Right cardiac atrium (tissue), 5 donors: ENCODE measurements around the gene AGBL1. TPM values are rescaled to one million over a fixed set of nuclear protein-coding genes. Genes with fewer than 3 reads are reported as not detected.
A peak's percentile ranks its signal among the peaks of the same experiment; 100 is the strongest.

Experiments used
- ATAC-seq, 2 donors: fragments of 200-7000 bp; cut with Tn5 transposase; one replicate each; pipeline versions ENCODE4 v1.8.0 to v1.9.1; 2020; ENCODE audit warnings: moderate library complexity in 2 of 2, mild to moderate bottlenecking in 1 of 2
- DNase-seq, 3 donors: peaks; one replicate each; pipeline ENCODE4 v3.0.0-alpha.2; 2020
- H3K27ac ChIP-seq: one replicate; pipeline ENCODE4 v1.5.1; 2013; ENCODE audit warnings: mild to moderate bottlenecking, low read length, control low read depth, moderate library complexity
- H3K27me3 ChIP-seq: one replicate; pipeline ENCODE4 v1.6.1; 2013; ENCODE audit not compliant: control insufficient read depth, insufficient read depth
- H3K4me1 ChIP-seq: one replicate; pipeline ENCODE4 v1.6.1; 2013; ENCODE audit warnings: low read length; ENCODE audit not compliant: control insufficient read depth, insufficient read depth
- H3K4me3 ChIP-seq: one replicate; pipeline ENCODE4 v1.5.1; 2013; ENCODE audit warnings: low read length, control low read depth
- H3K9me3 ChIP-seq: one replicate; pipeline ENCODE4 v1.6.1; 2013; ENCODE audit warnings: low read length; ENCODE audit not compliant: control insufficient read depth
- WGBS: extraction: QIAGEN DNeasy Blood & Tissue Kit; methylation state at CpG from one replicate; pipeline ENCODE4 v1.1.7; 2013; 5-methylcytosine and 5-hydroxymethylcytosine counted together
- intact Hi-C, 4 donors: fragments of 100-400 bp; cut with DNase I; formaldehyde crosslinking; loops; one replicate each; pipeline versions ENCODE4 v1.11.0 to v1.14.0; 2022 to 2023
- polyA plus RNA-seq: library from polyadenylated mRNA; stranded (reverse); fragments of 200-250 nt; gene quantifications from one replicate; pipeline ENCODE4 v1.2.3, GENCODE V29; 2013
- total RNA-seq, 4 donors: library from RNA; stranded (reverse); fragmentation: NEBNext Ultra II Directional; extraction: Animal tissue kit (Norgen Biotek cat#: 25700); gene quantifications; one replicate each; pipeline ENCODE4 v1.2.1, GENCODE V29; 2021
- donor health status: healthy with polysubstance abuse.
- donor health status: DM: no; HTN: yes; CAD: no.
- donor health status: DM: no; HTN: no; CAD: no.
- donor health status: DM: no; HTN: yes; CAD: no; lungs with severe emphysema.
- donor health status: DM: yes; HTN: yes; CAD: no.

The AGBL1 gene
- total and polyA plus RNA-seq, 5 donors = not detected

DNA sequence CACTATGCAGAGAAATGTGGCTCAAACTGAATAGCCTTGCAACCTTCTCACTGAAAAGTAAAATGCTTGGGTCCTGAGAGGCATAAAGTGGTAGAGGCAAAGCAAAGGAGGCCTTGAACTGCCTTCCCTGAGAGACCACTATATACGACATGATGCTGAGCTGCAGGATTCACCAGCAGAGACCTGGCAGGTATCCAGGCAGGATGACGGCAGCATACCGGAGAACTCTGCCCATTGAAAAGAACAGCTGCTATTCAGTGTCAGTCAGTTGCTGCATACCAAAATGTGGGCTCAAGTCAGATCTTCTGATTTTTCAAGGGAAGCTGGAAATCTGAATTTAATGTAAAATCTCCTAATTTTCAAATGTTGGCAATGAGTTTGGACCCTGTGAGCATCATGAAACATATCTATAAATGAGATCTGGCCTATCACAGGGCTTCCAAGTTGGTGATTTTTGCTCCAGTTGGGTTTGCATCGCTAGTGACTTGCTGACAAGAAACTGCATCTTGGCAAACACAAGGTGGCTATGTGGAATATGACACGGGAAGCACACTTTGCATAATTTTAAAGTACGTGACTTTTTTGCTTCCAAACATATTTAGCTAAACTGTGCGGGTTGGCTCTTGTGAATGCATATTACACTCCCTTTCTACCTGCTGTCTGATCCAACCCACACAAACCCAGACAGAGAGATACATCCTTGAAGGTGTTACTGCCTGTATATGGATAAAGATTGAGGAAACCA lies 529.0 kb downstream of the AGBL1 start:
- intact Hi-C loops = no loop called here
- no peak overlapping the region for H3K27ac ChIP-seq
- H3K4me1 ChIP-seq = no peaks in the 10 kb centered on the region
- 46% methylated on average over 7 of the region's 7 CpGs for WGBS
- no peak overlapping the region for H3K4me3 ChIP-seq
- peak; percentile 51 to 77 (median 64) for DNase-seq
- peaks cover 3% of the 10 kb centered on the region for H3K27me3 ChIP-seq
- peak in 1 of 2 donors; percentile 56 for ATAC-seq
- no peaks in the 10 kb centered on the region for H3K9me3 ChIP-seq

- Histone ChIP-seq H3K27ac (no peak overlapping the region), H3K4me3 (no peak overlapping the region), H3K9me3 (no peaks in the 10 kb centered on the region), H3K4me1 (no peaks in the 10 kb centered on the region), H3K27me3 (peaks cover 3% of the 10 kb centered on the region)
- DNase-seq = no peak
- ATAC-seq = no peak
- intact Hi-C loops = no loop called here
- WGBS = 84% methylated on average over 3 of the region's 3 CpGs
Measured at GRCh38 chr15:86609275-86609674, 529.6 kb downstream of the AGBL1 start.

GRCh38 chr15:86610038-86610437 lies 530.4 kb downstream of the AGBL1 start:
- intact Hi-C loops = no loop called here
- 73% methylated on average over 2 of the region's 2 CpGs for WGBS
- ATAC-seq = no peak

GRCh38 chr15:86611417-86612040 lies 531.9 kb downstream of the AGBL1 start:
- intact Hi-C loops = no loop called here

More at GRCh38 chr15:86610038-86610437, 530.4 kb downstream of the AGBL1 start:
- Histone ChIP-seq H3K27me3 (peaks cover 3% of the 10 kb centered on the region), H3K4me1 (no peaks in the 10 kb centered on the region), H3K27ac (no peak overlapping the region), H3K4me3 (no peak overlapping the region), H3K9me3 (no peaks in the 10 kb centered on the region)
- DNase-seq = no peak

GRCh38 chr15:86615411-86615810 lies 535.7 kb downstream of the AGBL1 start:
- WGBS = 83% methylated on average over 3 of the region's 3 CpGs

More at GRCh38 chr15:86611417-86612040, 531.9 kb downstream of the AGBL1 start:
- no peak for ATAC-seq
- no peak overlapping the region for H3K27ac ChIP-seq
- H3K9me3 ChIP-seq = no peaks in the 10 kb centered on the region
- no peaks in the 10 kb centered on the region for H3K4me1 ChIP-seq
- DNase-seq = no peak
- H3K27me3 ChIP-seq = no peaks in the 10 kb centered on the region
- WGBS = 47% methylated on average over 2 of the region's 2 CpGs
- H3K4me3 ChIP-seq = no peak overlapping the region

DNA sequence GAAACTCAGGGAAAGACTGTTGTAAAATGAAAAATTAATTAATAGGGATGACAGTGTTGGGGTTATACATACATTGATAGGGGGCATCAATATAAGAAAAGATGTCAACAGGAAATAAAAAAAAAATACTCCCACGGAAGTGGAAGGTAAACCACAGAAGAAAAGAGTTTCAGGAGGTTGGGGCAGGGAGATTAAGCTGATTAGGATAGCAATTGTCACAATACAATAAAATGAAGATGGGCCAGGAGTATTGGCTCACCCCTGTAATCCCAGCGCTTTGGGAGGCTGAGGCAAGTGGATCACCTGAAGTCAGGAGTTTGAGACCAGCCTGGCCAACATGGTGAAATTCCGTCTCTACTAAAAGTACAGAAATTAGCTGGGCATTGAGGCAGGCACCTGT lies 536.1 kb downstream of the AGBL1 start:
- Histone ChIP-seq H3K27me3 (no peaks in the 10 kb centered on the region), H3K27ac (no peak overlapping the region), H3K4me1 (no peaks in the 10 kb centered on the region), H3K4me3 (no peak overlapping the region), H3K9me3 (no peaks in the 10 kb centered on the region)
- ATAC-seq = no peak
- intact Hi-C loops = no loop called here
- DNase-seq = no peak
- 81% methylated on average over 3 of the region's 3 CpGs for WGBS

More at GRCh38 chr15:86615411-86615810, 535.7 kb downstream of the AGBL1 start:
- H3K4me3 ChIP-seq = no peak overlapping the region
- no peak overlapping the region for H3K27ac ChIP-seq
- H3K27me3 ChIP-seq = no peaks in the 10 kb centered on the region
- H3K9me3 ChIP-seq = no peaks in the 10 kb centered on the region
- no peak for DNase-seq
- no peak for ATAC-seq
- no peaks in the 10 kb centered on the region for H3K4me1 ChIP-seq
- intact Hi-C loops = no loop called here

- H3K4me3 ChIP-seq = no peak overlapping the region
- H3K9me3 ChIP-seq = no peaks in the 10 kb centered on the region
- no peak for ATAC-seq
- intact Hi-C loops = no loop called here
- no peak for DNase-seq
- H3K4me1 ChIP-seq = no peaks in the 10 kb centered on the region
- H3K27ac ChIP-seq = no peak overlapping the region
- no peaks in the 10 kb centered on the region for H3K27me3 ChIP-seq
- 63% methylated on average over 1 of the region's 1 CpG for WGBS
Measured at GRCh38 chr15:86616771-86617170, 537.1 kb downstream of the AGBL1 start.

GRCh38 chr15:86620157-86620556 lies 540.5 kb downstream of the AGBL1 start:
- Histone ChIP-seq H3K9me3 (no peaks in the 10 kb centered on the region), H3K4me1 (no peaks in the 10 kb centered on the region), H3K27ac (no peak overlapping the region), H3K27me3 (no peaks in the 10 kb centered on the region), H3K4me3 (no peak overlapping the region)
- intact Hi-C loops = no loop called here
- ATAC-seq = no peak
- DNase-seq = no peak
- 60% methylated on average over 5 of the region's 5 CpGs for WGBS

DNA sequence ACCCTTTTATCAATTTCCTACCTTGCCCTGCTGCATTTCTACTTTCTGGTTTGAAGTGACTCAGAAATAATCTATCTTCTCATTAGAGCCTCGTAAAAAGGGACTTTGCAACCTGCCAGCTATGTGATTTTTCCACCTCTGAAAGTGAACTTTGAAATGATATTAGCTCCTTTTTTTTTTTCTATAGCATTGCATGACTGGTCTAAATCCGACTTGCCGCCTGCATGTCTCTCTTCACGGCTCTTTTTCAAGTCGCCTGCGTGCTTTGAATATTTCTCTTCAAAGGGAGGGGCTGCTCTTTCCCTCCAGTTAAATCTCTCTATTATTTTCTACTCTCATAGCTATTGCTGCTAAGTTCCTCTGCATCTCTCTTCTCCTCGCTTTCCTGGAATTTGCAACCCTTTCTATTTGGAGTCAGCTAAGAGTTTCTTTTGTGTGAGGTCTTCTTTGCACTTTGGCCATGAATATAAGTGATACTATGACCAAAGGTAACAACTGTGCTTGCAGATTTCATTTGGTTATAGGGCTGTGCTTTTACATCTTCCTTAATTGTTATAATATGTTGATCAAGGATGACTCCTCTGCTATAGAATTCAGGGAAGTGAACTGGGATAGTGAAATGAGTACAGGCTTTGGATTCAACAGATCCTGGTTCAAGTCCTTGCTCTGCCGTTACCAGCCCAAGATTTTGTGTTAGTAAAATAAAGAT lies 541.1 kb downstream of the AGBL1 start:
- H3K4me3 ChIP-seq = no peak overlapping the region
- no peaks in the 10 kb centered on the region for H3K9me3 ChIP-seq
- ATAC-seq (no peak), DNase-seq (no peak)
- H3K27ac ChIP-seq = no peak overlapping the region
- no peaks in the 10 kb centered on the region for H3K4me1 ChIP-seq
- WGBS = 43% methylated on average over 8 of the region's 8 CpGs
- intact Hi-C loops = no loop called here
- no peaks in the 10 kb centered on the region for H3K27me3 ChIP-seq

- Histone ChIP-seq H3K4me1 (no peaks in the 10 kb centered on the region), H3K27ac (no peak overlapping the region), H3K4me3 (no peak overlapping the region), H3K9me3 (no peaks in the 10 kb centered on the region), H3K27me3 (no peaks in the 10 kb centered on the region)
- 68% methylated on average over 2 of the region's 2 CpGs for WGBS
- no peak for ATAC-seq
- intact Hi-C loops = no loop called here
- DNase-seq = no peak
Measured at GRCh38 chr15:86623236-86623635, 543.6 kb downstream of the AGBL1 start.
